Jurkat, Clone E6-1 (cell line): ENCODE measurements around the gene MOCOS.
A peak's percentile ranks its signal among the peaks of the same experiment; 100 is the strongest.

Experiments used
- DNase-seq: peaks from one replicate; pipeline ENCODE4 v3.0.0-alpha.2; 2011; ENCODE audit warnings: low read depth, low spot score
- H3K4me3 ChIP-seq: 2 replicates; pipeline ENCODE4 v1.5.1; 2011; ENCODE audit warnings: mild to moderate bottlenecking, low read length, control low read depth, moderate library complexity

MOCOS gene

GRCh38 chr18:36175481-36175880 lies 11.8 kb upstream of the MOCOS start:
- DNase-seq = no peak
- no peak overlapping the region for H3K4me3 ChIP-seq

GRCh38 chr18:36176177-36176584 lies 11.1 kb upstream of the MOCOS start:
- no peak for DNase-seq

GRCh38 chr18:36176711-36177110 lies 10.6 kb upstream of the MOCOS start:
- DNase-seq = no peak
- no peak overlapping the region for H3K4me3 ChIP-seq

More at GRCh38 chr18:36176177-36176584, 11.1 kb upstream of the MOCOS start:
- no peak overlapping the region for H3K4me3 ChIP-seq

GRCh38 chr18:36177913-36178312 lies 9.4 kb upstream of the MOCOS start:
- no peak overlapping the region for H3K4me3 ChIP-seq
- DNase-seq = no peak

- DNase-seq = no peak
These were observed 7.5 kb upstream of the MOCOS start for GRCh38 chr18:36179562-36180355.

GRCh38 chr18:36181441-36181840 lies 5.9 kb upstream of the MOCOS start:
- no peak overlapping the region for H3K4me3 ChIP-seq
- DNase-seq = no peak

More at GRCh38 chr18:36179562-36180355, 7.5 kb upstream of the MOCOS start:
- no peak overlapping the region for H3K4me3 ChIP-seq

GRCh38 chr18:36181898-36182506 lies 5.3 kb upstream of the MOCOS start:
- DNase-seq = no peak
- H3K4me3 ChIP-seq = no peak overlapping the region

GRCh38 chr18:36183033-36183432 lies 4.3 kb upstream of the MOCOS start:
- DNase-seq = no peak
- H3K4me3 ChIP-seq = no peak overlapping the region

- no peak overlapping the region for H3K4me3 ChIP-seq
- no peak for DNase-seq
These were observed 3.3 kb upstream of the MOCOS start for GRCh38 chr18:36183987-36184386.

- H3K4me3 ChIP-seq = no peak overlapping the region
- no peak for DNase-seq
These were observed 2.1 kb upstream of the MOCOS start for GRCh38 chr18:36185157-36185556.

GRCh38 chr18:36185901-36186460 lies 1.3 kb upstream of the MOCOS start:
- no peak overlapping the region for H3K4me3 ChIP-seq
- DNase-seq = no peak

- no peak for DNase-seq
- peak overlapping the region; percentile 45 for H3K4me3 ChIP-seq
These were observed 670 bp upstream of the MOCOS start for GRCh38 chr18:36186461-36187192.

- H3K4me3 ChIP-seq = no peak overlapping the region
- no peak for DNase-seq
These were observed 777 bp downstream of the MOCOS start for GRCh38 chr18:36187826-36188721.

- no peak overlapping the region for H3K4me3 ChIP-seq
- DNase-seq = no peak
These were observed 1.6 kb downstream of the MOCOS start for GRCh38 chr18:36188916-36189315.

GRCh38 chr18:36189486-36189885 lies 2.2 kb downstream of the MOCOS start:
- DNase-seq = no peak

GRCh38 chr18:36191286-36191685 lies 4.0 kb downstream of the MOCOS start:
- DNase-seq = no peak
- H3K4me3 ChIP-seq = no peak overlapping the region

More at GRCh38 chr18:36189486-36189885, 2.2 kb downstream of the MOCOS start:
- H3K4me3 ChIP-seq = no peak overlapping the region

- no peak overlapping the region for H3K4me3 ChIP-seq
- DNase-seq = no peak
These were observed 4.4 kb downstream of the MOCOS start for GRCh38 chr18:36191711-36192110.

- no peak overlapping the region for H3K4me3 ChIP-seq
- no peak for DNase-seq
These were observed 7.5 kb downstream of the MOCOS start for GRCh38 chr18:36194600-36195315.
